ENCODE results near the gene MGMT.

MGMT gene

DNA sequence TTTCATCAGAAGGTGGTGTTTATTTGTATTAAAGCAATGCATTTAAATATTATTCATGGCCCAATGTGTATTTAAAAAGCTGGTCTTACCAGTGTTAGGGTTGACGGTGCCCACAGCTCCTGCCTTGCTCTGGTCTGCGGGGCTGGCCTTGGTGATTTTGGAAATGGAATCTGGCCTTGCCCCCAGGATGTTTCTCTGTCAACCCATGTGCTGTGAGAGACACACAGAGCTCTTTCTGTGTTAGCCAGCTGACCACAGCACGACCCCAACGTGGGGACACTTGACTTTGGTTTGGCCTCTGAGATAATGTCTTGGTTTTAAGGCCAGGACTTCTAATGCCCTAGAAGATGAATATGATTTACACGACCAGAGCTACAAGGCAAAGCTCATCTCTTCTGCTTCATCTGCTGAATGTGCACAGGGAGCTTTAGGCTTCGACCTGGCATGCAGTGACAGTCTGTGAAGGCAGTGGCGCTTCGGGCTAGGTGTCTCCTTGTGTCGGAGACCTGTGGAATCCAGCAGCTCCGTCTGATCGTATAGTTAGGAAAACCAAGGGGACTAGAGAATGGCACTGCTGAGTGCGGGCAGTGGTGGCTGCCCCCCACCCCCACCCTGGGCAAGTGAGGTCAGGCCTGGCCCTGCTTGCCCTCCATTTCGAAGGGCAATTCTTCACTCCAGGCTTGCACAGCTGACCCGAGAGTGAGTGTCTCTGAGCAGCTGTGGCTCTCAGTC lies 250.9 kb downstream of the MGMT start:
- no peak for DNase-seq

DNA sequence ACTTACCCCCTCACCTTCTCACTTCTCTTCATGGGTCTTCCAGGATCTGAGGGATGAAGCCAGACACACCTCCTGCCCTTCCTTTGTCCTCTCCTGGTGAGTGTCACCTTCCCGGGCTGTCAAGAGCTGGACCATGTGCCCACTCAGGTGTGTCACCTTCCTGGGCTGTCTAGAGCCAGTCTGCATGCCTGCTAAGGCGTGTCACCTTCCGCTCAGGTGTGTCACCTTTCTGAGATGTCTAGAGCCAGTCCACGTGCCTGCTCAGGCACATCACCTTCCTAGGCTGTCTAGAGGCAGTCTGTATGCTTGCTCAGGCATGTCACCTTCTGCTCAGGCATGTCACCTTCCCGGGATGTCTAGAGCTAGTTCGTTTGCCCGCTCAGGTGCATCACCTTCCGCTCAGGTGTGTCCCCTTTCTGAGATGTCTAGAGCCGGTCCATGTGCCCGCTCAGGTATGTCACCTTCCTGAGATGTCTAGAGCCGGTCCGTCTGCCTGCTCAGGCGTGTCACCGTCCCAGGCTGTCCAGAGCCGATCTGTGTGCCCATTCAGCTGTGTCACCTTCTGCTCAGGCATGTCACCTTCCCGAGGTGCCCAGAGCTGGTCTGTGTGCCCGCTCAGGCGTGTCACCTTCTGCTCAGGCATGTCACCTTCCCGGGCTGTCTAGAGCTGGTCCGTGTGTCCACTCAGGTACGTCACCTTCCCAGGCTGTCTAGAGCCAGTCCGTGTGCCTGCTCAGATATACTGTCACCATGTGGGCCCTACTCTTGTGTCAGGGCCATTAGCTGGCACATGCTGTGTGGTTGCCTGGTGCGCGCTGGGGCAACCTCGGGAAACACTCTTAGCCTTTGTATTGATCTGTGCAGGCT lies 251.7 kb downstream of the MGMT start:
- no peak for DNase-seq

DNA sequence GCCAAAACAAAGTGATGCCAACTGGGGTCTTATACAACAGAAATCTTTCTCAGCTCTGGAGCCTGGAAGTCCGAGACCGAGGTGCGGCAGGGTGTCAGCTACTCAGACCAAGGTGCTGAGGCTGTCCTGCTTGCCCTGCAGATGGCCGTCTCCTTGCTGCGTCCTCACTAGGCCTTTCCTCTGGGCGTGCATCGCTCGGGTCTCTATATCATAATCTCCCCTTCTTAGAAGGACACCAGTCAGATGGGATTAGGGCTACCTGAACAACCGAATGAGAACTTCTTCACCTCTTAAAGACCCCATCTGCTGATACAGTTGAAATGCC lies 252.3 kb downstream of the MGMT start:
- DNase-seq: no peak

DNA sequence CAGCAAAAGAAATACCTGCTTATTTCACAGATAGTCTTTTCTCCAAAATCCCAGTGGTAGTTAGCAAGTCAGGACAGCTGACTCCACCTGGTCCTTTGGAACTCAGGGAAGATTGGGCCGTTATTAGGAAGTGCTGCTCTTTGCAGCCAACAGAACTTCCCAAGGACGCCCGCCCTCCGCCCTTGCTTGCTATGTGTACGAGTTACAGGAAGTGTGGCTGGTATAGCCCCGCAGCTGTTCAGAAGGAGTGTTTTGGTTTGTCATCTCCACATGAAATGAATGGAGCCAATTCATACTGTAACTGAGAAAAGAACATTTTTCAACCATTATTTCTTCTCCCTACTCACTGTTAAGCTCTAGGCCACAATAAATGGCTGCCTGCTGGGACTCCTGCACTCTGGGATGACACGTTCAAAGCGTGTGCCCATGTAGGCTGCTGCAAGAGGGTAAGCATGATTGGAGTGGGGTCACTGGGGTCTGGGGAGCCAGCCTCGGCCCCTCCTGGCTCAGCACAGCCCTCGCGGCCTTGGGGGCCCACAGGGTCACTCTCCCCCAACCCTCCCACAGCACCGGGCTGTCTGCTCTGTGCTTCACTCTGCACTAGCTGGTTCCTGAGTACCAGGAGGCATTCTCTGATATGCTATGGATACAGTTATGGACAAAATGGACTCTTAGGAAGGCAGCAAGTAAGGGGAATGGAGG lies 253.0 kb downstream of the MGMT start:
- no peak for DNase-seq

DNA sequence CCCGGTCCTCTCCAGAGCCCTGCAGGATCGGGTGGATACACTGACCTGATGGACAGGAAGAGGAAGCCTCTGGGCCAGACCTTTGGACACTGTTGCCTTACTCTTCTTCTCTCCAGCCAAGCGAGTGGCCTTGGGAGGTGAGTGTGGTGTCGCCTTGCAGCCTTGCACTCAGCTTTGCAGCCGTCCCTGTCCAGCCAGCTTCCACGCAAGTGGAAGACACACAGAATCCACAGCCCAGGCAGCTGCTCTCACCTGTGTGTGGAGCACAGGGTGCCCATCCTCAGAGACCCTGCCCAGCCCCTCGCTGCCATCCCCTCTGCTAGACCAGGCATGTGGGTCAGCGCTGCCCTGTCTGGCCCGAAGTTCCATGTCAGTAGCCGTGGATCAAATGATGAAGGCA lies 258.0 kb downstream of the MGMT start:
- DNase-seq: no peak

DNA sequence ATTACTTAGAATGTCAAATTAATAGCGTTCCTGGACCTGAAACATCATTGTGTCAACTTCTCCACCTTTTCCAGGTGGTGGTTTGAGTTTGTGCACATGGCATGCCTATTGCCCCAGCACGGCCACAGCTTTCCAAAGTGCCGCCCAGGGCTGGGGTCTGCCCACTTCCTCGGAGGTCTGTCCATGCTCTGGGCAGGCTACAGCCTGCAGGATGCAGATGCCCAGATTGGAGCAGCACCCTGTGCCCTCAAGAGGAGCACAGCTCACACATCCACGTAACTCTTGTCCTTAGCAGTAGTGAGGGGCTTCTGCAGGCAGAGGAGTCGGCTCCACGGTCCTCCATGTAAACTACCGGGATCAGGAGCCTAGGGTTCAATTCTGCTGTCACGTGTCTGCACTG lies 258.4 kb downstream of the MGMT start:
- no peak for DNase-seq

DNA sequence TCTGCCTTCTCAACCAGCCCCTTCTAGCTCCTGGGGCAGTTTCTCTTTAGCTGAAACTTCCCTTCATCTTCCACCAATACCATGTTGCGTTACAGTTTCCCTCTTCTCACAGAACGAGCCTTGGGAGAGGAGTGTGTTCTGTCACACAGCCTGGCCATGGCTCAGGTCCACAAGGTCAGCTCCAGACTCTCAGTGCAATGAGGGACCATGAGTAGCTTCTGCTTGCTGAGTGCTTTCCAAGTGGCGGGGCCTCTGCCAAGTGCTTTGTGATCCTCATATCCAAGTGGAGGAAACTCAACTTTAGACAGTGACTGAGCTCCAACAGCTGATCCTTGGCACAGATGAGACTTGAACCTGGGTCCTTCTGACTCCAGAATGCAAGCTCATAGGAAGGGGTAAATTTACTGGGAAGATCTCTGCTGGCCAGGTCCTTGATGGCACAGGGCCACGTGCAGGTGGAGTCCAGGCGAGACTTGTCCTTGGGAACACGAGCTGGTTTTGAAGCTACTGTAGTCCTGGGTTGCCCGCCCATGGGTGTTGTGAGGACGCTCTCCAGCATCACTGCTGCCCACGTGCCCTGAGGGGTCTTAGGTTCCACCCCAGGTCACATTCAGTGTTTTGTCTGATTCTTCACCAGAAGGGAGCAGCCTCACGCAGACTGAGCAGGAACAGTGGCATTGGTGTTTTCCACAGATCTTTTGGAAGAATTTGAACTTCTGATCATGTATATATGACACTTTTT lies 259.0 kb downstream of the MGMT start:
- no peak for DNase-seq

DNA sequence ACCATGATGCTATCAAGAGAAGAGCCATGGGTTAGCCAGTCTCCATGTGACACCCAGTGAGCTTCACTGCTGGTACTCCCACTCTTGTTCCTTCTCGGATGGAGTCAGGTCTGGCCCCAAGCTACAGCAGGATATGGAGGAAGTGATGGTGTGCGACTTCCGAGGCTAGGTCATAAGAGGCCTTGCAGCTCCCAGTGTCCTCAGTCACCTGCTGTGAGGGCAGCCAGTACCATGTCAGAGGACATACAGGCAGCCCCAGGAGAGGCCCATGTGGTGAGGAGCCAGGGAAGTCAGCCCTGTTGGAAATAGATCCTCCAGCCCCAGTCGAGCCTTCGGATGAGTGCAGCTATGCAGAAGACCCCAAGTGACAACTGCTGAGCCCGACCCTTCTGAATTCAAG lies 260.0 kb downstream of the MGMT start:
- DNase-seq: no peak

DNA sequence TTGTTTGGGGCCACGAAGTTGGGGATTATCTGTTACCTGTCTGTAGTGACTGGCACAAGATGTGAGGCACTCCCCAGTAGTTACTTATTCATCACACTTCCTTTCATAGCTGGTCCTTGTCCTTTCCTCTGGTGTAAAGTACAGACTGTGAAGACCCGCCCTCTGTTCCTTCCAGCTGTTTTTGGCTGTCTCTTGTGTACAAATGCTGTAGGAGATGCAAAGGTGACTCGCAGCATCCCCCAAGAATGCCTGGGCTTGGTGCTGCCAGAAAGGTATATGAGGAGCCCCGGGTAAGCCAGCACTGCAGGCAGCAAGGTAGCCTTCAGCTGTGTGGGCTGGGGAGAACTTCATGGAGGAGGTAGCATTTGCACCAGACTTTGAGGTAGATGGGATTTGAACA lies 260.5 kb downstream of the MGMT start:
- DNase-seq: no peak

DNA sequence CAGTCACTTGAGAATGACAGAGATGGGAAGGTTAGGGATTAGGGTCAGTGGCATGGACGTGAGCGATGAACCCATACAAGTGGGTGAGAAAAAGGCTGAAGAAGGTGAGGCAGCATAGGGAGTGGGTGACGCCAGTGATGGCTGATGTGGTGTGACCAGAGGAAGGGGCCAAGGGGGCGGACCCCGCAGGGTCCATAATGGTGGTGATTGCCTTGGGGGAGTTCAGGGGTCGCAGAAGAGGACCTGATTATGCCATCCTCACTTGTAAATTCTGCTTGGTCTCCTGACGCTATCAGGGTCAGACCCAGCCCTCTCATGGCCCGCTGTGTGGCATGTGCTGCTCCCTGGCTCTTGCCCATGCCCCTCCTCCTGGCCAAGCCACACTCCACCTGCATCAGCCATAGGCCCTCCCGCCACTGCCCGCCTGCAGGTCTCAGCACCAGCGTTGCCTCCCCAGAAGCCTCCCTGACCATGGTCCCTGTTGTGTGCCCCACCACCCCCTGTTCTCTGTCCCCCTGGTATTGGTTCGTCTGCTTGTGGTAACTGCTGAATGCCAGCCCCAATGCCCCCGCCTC lies 261.3 kb downstream of the MGMT start:
- DNase-seq: no peak

DNA sequence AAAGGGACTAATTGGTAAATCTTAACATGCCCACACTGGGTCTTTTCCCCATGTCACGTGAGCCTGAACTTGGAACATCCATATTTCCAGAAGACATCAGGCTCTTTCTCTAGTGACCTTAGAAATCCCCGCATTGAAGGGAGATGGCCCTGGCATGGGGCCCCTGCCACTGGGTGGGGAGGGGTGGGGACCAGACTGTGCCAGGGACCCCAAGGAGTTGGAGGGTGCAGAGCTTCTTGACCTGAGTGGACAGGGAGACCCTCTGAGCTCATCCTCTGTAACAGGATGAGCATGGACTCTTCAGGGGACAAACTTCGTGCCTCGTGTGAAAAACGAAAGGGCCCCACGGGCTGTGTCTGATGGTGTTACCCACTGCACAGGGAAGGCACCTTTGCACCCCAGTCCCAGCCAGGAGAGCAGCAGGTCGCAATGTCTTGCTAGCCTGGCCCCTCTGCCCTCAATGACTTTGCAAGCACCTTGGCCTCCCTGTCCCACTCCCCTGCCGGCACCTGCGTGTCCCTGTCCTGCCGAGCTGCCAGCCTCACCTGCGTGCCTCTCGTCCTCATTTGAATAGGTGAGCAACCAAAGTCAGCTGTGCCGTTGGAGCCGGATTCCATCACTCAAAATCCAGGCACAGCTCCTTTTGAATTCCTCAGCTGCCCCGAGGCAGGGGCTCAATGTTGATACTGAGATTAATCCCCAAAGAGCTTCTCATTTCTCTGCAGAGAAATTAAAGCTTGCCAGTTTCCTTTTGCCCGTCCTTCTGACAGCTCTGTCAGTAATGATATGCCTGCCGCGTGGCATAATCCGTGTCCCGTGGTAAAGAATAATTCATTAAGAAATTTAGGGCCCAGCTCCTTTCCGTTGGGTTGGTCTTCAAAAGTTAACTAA lies 262.1 kb downstream of the MGMT start:
- no peak for DNase-seq

DNA sequence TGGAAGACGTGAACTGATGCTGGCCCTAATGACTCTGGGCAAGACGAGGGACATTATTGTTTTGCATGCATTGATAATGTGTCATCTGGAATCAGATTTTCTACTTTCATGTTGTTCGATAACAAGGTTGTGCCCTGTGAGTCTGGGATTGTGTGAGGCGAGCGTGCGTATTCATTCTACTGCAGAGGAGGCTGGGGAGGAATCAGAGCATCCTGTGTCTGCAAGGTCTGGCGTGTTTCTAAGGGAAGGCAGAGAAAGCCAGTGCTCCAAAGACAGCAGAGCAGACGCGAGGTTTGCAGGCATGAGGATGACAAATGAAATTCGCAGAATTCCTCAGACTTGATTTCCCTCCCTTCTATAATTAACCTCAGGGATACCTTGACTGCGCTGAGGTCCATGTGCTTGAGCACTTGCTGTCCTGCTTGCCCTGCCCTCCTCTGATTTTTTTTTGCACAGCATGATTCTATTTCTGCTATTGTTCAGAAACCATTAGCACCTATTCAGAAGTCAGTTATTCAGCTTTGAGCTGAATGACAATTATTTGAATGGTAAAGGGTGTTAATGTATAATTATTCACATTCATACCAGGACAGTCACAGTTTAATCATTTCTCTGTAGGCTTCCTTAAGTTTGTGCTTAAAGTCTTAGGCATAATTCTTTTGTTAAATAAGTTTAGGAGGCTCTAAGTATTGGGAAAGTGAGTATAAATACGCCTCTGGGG lies 263.4 kb downstream of the MGMT start:
- no peak for DNase-seq

DNA sequence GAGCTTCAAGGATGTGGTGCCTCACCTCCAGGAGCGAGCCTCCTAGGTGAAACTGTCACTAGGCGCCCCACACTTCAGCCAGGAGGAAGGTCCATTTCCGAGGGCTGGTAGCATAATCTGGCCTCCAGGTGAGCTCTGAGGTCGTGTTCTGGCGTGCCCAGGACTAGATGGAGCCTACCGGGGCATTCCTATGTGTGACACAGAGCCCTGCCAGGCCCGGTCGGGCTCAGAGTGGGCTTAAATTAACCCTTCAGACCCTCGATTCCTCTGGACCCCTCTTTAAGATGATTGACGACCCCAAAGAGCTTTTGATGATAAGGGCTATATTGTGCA lies 263.9 kb downstream of the MGMT start:
- DNase-seq: no peak

DNA sequence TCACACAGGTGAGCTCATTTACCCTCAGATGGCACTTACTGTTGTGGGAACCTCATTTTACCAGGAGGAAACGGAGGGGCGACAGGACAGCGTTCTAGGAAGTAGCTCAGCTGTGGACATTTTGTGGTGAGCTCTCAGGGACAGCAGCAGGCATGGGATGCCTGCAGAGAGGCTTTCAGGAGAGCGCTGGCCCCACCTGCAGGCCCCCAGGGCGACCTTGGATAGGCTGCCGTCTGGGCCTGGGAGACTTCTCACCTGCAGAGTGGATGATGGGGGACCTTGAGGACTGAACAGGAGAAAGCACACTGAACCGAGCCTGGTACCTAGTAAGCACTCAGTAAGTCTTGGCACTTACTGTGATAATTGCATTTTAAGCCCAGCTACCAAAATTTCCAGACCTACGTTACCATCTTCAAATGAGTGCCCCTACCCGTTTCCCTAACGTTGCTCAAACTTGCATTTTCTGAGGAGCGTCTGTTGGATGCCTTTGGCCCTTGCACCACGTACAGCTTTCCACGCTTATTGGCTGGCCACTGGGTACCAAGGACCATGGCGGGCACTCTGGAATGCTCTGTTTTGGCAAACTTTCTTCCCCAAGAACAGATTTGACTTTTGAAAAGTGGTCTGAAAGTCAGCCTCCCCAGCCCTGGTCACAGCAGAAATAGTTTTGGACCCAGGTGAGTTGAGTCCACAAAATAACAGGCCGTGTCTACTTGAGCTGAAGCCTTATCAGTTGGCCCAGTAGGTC lies 273.7 kb downstream of the MGMT start:
- no peak for DNase-seq

DNA sequence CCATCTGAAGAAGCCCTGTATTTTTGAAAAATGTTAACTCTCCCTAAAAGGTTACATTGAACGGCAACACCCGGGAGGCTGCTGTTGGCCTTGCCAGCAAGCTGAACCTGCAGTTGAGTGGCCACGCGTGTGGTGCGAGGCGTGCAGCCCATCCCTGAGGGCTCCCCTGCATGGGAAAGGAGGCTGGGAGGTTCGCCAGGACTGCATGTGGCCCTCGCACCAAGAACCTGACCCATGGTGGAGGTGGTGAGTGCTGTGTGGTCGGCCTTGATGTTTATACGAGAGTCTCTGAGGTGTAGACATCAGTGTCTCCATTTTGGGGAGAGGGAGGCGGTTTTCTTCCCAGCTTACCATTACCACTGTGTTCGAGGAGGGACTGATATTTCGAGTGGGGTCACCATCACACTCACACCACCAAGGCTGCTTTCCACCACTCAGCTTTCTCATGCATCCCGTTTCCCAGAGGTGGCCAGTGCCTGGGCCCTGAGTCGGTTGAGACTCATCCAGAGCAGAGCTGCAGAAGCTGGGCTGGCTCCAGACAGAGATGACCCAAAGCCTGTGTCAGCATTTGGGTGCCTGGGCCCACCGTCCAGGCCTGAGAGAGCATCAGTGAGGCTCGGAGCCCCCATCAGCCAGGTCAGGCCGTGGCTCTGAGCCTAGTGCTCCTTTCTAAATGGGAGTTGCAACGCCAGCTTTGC lies 274.4 kb downstream of the MGMT start:
- DNase-seq: no peak

DNA sequence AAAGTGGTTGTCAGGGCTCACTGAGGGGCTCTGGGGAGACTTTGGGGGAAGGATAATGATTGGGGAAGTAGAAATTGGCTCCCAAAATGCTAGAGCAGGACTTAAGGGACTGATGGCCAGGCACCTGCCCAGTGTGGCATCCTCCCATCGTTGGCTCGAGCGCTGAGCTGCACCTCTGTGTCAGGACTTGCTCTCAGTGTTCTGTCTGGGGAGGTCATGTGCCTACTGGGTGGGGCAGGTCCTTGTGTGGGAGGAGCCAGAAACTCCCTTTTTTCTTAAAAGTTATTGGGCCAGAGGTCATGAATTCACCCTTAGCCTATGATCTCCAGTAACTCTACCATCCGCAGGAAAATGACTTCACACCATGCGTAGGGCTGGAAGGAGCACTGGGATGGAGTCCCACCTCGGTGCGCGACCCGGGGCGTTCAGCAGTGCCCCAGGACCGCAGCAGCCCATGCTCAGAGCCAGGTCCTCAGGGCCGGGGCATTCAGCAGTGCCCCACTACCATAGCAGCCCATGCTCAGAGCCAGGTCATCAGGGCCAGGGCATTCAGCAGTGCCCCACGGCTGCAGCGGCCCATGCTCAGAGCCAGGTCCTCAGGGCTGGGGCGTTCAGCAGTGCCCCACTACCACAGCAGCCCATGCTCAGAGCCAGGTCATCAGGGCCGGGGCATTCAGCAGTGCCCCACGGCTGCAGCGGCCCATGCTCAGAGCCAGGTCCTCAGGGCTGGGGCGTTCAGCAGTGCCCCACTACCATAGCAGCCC lies 275.1 kb downstream of the MGMT start:
- DNase-seq: no peak

DNA sequence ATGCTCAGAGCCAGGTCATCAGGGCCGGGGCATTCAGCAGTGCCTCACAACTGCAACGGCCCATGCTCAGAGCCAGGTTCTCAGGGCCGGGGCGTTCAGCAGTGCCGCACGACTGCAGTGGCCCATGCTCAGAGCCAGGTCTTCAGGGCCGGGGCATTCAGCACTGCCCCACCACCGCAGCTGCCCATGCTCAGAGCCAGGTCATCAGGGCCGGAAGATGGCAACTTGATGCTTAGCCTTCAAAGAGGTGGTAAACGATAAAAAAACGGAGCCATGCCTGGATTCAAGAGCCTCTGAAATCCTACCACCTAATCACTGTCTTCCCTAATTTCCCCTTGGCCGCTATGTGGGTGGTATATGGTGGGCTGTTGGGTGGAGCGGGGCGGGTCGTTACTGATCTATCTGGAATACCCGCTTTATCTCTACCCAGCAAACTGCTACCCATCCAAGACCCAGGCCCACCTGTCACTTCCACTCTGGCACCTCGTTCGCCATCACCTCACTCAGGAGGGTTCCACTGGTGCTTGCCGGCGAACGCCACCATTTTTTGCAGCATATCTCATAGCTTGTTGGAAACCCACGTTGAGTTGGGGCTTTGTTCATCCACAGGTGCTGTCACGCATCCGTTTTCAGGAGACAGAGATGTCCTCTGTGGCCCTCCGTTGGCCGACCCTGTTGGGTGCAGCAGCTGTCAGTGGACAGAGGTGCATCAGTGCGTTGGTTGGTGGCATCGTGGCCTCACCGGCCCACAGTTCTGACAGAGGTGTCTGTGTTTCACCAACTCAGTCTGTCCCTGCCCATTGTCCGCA lies 275.9 kb downstream of the MGMT start:
- no peak for DNase-seq

DNA sequence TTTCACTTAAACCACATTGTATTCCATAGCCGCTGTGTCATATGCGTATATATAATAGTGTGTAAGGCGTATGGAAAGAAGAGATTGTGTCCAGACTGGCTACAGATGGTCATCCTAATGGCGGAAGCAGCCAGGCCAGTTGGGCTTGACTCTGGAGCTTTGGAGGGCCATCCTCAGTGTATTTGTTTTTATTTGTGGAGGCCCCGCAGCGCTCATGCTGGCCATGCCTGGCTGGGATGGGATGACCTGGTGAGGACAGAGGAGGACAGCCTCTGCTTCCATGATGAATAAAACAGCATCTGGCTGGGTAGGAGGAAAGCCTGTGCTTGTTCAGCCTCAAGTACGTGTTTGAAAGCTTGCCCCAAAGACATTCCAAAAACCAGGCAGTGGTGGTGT lies 276.7 kb downstream of the MGMT start:
- DNase-seq: no peak

Measured in activated CD8-positive, alpha-beta memory T cell treated with anti-CD3 and anti-CD28 coated beads, Interleukin-2, amount 50 U/mL, for 4 hours (primary cell).